Naive thymus-derived CD4-positive, alpha-beta T cell (primary cell): Measurements from ENCODE around the gene NEMF. TPM values are rescaled to one million over a fixed set of nuclear protein-coding genes. Genes with fewer than 3 reads are reported as not detected.
A peak's percentile ranks its signal among the peaks of the same experiment; 100 is the strongest.
"Not testable (repeated sequence)": the region's sequence is repeated elsewhere in the genome, so short reads cannot be mapped to it uniquely, and the experiment has no call there.

Experiments used
- ATAC-seq: fragments of 150-1000 bp; cut with Tn5 transposase; 2 replicates; pipeline ENCODE4 v1.10.0; 2021; ENCODE audit warnings: mild to moderate bottlenecking, moderate library complexity
- CTCF ChIA-PET: fragments of 350-600 bp; sonication (Branson Sonifier 250); formaldehyde crosslinking; loops from one replicate; lab custom pipeline; 2021; ENCODE audit warnings: antibody characterized with exemption; lab: Charles Lee
- POLR2A ChIA-PET: fragments of 350-600 bp; sonication (Branson Sonifier 250); formaldehyde crosslinking; loops from one replicate; lab custom pipeline; 2021; ENCODE audit warnings: antibody characterized with exemption, inconsistent platforms; lab: Charles Lee
- DNase-seq, 9 donors: peaks; one replicate each; pipeline versions ENCODE4 v3.0.0 to v3.0.0-alpha.2; 2020 to 2022; ENCODE audit warnings: mixed read lengths in 1 of 9
- H3K27ac ChIP-seq: one replicate; pipeline ENCODE4 v1.7.0; 2013; ENCODE audit warnings: mild to moderate bottlenecking, low read depth, low read length, moderate library complexity
- H3K27me3 ChIP-seq, 2 donors: one replicate each; pipeline ENCODE4 v1.7.0; 2013; ENCODE audit warnings: low read length in 2 of 2, mild to moderate bottlenecking in 2 of 2, moderate library complexity in 2 of 2; ENCODE audit not compliant: control insufficient read depth in 2 of 2, insufficient read depth in 2 of 2
- H3K36me3 ChIP-seq, 3 experiments: 1 replicate in 2 of 3; 2 replicates in 1 of 3; pipeline ENCODE4 v1.7.0; 2013; ENCODE audit warnings: low read length in 3 of 3, mild to moderate bottlenecking in 3 of 3, moderate library complexity in 1 of 3; ENCODE audit not compliant: insufficient read depth in 3 of 3, control insufficient read depth in 2 of 3
- H3K4me1 ChIP-seq, 2 donors: one replicate each; pipeline ENCODE4 v1.7.0; 2013; ENCODE audit warnings: low read length in 2 of 2, mild to moderate bottlenecking in 2 of 2, moderate library complexity in 1 of 2; ENCODE audit not compliant: control insufficient read depth in 2 of 2, insufficient read depth in 2 of 2
- H3K4me3 ChIP-seq: 2 replicates; pipeline ENCODE4 v1.7.0; 2013; ENCODE audit warnings: mild to moderate bottlenecking, low read length
- H3K9me3 ChIP-seq, 3 experiments: 1 replicate in 2 of 3; 2 replicates in 1 of 3; pipeline ENCODE4 v1.7.0; 2013; ENCODE audit warnings: low read length in 3 of 3; ENCODE audit not compliant: control insufficient read depth in 2 of 3
- H3K27ac Mint-ChIP-seq, 9 donors: one replicate each; pipeline ENCODE4 v1.8.0; 2020 to 2022; ENCODE audit warnings: mixed read lengths in 9 of 9, mild to moderate bottlenecking in 8 of 9, moderate library complexity in 5 of 9, inconsistent platforms in 2 of 9
- H3K27me3 Mint-ChIP-seq, 5 donors: one replicate each; pipeline ENCODE4 v1.8.0; 2021 to 2022; ENCODE audit warnings: mixed read lengths in 5 of 5, mild to moderate bottlenecking in 1 of 5
- H3K36me3 Mint-ChIP-seq, 5 donors: one replicate each; pipeline ENCODE4 v1.8.0; 2020 to 2022; ENCODE audit warnings: mixed read lengths in 5 of 5, mild to moderate bottlenecking in 3 of 5, inconsistent platforms in 1 of 5
- H3K4me1 Mint-ChIP-seq, 7 donors: one replicate each; pipeline ENCODE4 v1.8.0; 2020 to 2022; ENCODE audit warnings: mixed read lengths in 7 of 7, mild to moderate bottlenecking in 3 of 7, inconsistent platforms in 1 of 7
- H3K4me3 Mint-ChIP-seq, 10 donors: one replicate each; pipeline ENCODE4 v1.8.0; 2020 to 2022; ENCODE audit warnings: mild to moderate bottlenecking in 10 of 10, mixed read lengths in 10 of 10, moderate library complexity in 6 of 10, inconsistent platforms in 2 of 10
- H3K9me3 Mint-ChIP-seq, 11 donors: one replicate each; pipeline ENCODE4 v1.8.0; 2020 to 2022; ENCODE audit warnings: mixed read lengths in 11 of 11, mild to moderate bottlenecking in 4 of 11, inconsistent platforms in 1 of 11, moderate library complexity in 1 of 11
- intact Hi-C, 2 donors: fragments of 100-400 bp; cut with micrococcal nuclease; formaldehyde crosslinking; loops; one replicate each; pipeline ENCODE4 v1.15.1; 2023
- polyA plus RNA-seq, 2 donors: library from polyadenylated mRNA; unstranded; fragments of 300-500 nt; fragmentation: Illumina TruSeq; gene quantifications; one replicate each; pipeline ENCODE4 v1.2.3, GENCODE V29; 2021
- total RNA-seq, 6 experiments: library from RNA in 5 of 6; stranded (reverse) in 5 of 6; gene quantifications; 1 replicate in 5 of 6; 2 replicates in 1 of 6; pipeline ENCODE4 v1.2.3 and lab custom pipeline; 2021 to 2026

Gene NEMF
- total and polyA plus RNA-seq, 7 experiments from 2014 or later, result 36.8 to 127 (median 105) TPM

DNA sequence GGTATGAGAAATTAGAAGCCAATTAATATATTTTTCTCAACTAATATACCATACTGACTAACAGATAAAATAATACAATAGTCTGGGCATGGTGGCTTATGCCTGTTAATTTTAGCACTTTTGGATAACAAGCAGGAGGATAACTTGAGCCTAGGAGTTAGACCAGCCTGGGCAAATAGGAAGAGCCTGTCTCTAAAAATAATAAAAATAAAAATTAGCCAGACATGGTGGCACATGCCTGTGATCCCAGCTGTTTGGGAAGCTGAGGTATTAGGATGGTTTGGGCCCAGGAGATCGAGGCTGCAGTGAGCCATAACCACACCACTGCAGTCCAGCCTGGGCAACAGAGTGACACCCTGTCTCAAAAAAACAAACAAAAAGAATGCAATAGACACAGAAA lies 60.0 kb downstream of the NEMF start:
- Mint-ChIP-seq H3K36me3 (peaks cover 12 to 40% (median 29%) of the 10 kb centered on the region in 5 donors), H3K27ac (peak overlapping the region in 7 of 9 donors; percentile 25 to 72 (median 54))
- peaks cover 16 to 66% (median 23%) of the 10 kb centered on the region in 3 experiments for H3K36me3 ChIP-seq

GRCh38 chr14:49786315-49786714 lies 66.3 kb downstream of the NEMF start:
- DNase-seq (no peak), ATAC-seq (no peak)
- H3K9me3 ChIP-seq, result no peaks in the 10 kb centered on the region
- no peak overlapping the region for H3K27ac ChIP-seq
- H3K9me3 Mint-ChIP-seq, result peaks cover 0 to 1% (median 0%) of the 10 kb centered on the region in 11 donors
- intact Hi-C loops, result loop anchor here (5.0 to 10.0 kb wide), 2 partner anchors 41 to 48 kb away; no protein-coding TSS in a partner anchor
- H3K4me1 Mint-ChIP-seq, result peaks cover 0 to 9% (median 0%) of the 10 kb centered on the region in 7 donors
- ChIA-PET CTCF (interaction anchor here (0.6 kb wide), 1 partner anchor 179 kb away, joined by 3 read pairs; no protein-coding TSS in a partner anchor), POLR2A (no interaction called here)
- H3K4me3 ChIP-seq, result no peak overlapping the region
- H3K27ac Mint-ChIP-seq, result peak overlapping the region in 3 of 9 donors; percentile 2 to 25 (median 4)
- no peaks in the 10 kb centered on the region for H3K27me3 Mint-ChIP-seq
- no peaks in the 10 kb centered on the region for H3K4me1 ChIP-seq
- H3K4me3 Mint-ChIP-seq, result no peak overlapping the region
- peaks cover 34 to 80% (median 65%) of the 10 kb centered on the region in 3 experiments for H3K36me3 ChIP-seq
- H3K27me3 ChIP-seq, result no peaks in the 10 kb centered on the region
- peaks cover 7 to 42% (median 20%) of the 10 kb centered on the region in 5 donors for H3K36me3 Mint-ChIP-seq

More for the DNA sequence above, 60.0 kb downstream of the NEMF start:
- Mint-ChIP-seq H3K4me1 (peaks cover 0 to 2% (median 0%) of the 10 kb centered on the region in 7 donors), H3K4me3 (no peak overlapping the region), H3K27me3 (no peaks in the 10 kb centered on the region), H3K9me3 (peaks cover 0 to 1% (median 0%) of the 10 kb centered on the region in 11 donors)
- no peak overlapping the region for H3K4me3 ChIP-seq
- ChIA-PET POLR2A (interaction anchor here (0.6 kb wide), 1 partner anchor 11 kb away, joined by 3 read pairs; no protein-coding TSS in a partner anchor), CTCF (no interaction called here)
- intact Hi-C loops, result no loop called here
- H3K9me3 ChIP-seq, result no peaks in the 10 kb centered on the region
- H3K27ac ChIP-seq, result no peak overlapping the region
- ATAC-seq (no peak), DNase-seq (no peak)
- no peaks in the 10 kb centered on the region for H3K4me1 ChIP-seq
- no peaks in the 10 kb centered on the region for H3K27me3 ChIP-seq

- peaks cover 0 to 12% (median 0%) of the 10 kb centered on the region in 7 donors for H3K4me1 Mint-ChIP-seq
- no peaks in the 10 kb centered on the region for H3K27me3 Mint-ChIP-seq
- ChIA-PET CTCF (interaction anchor here (0.7 kb wide), 1 partner anchor 190 kb away, joined by 3 read pairs; no protein-coding TSS in a partner anchor), POLR2A (interaction anchor here (0.5 to 7.0 kb wide), 2 partner anchors 14 to 20 kb away, joined by 3 to 58 read pairs; partner anchors contain the start of gene KLHDC2)
- Histone ChIP-seq H3K27me3 (no peaks in the 10 kb centered on the region), H3K9me3 (no peaks in the 10 kb centered on the region), H3K4me3 (no peak overlapping the region), H3K36me3 (peaks cover 31 to 88% (median 73%) of the 10 kb centered on the region in 3 experiments), H3K27ac (no peak overlapping the region), H3K4me1 (no peaks in the 10 kb centered on the region)
- no peak for DNase-seq
- intact Hi-C loops, result loop anchor here in 1 of 2 donors (10.0 kb wide), 1 partner anchor 51 kb away; no protein-coding TSS in a partner anchor
- H3K9me3 Mint-ChIP-seq, result no peaks in the 10 kb centered on the region
- no peak overlapping the region for H3K4me3 Mint-ChIP-seq
- peak overlapping the region in 1 of 9 donors; percentile 42 for H3K27ac Mint-ChIP-seq
- ATAC-seq, result no peak
- H3K36me3 Mint-ChIP-seq, result peaks cover 8 to 47% (median 17%) of the 10 kb centered on the region in 5 donors
Measured at GRCh38 chr14:49783394-49784014, 69.1 kb downstream of the NEMF start.

DNA sequence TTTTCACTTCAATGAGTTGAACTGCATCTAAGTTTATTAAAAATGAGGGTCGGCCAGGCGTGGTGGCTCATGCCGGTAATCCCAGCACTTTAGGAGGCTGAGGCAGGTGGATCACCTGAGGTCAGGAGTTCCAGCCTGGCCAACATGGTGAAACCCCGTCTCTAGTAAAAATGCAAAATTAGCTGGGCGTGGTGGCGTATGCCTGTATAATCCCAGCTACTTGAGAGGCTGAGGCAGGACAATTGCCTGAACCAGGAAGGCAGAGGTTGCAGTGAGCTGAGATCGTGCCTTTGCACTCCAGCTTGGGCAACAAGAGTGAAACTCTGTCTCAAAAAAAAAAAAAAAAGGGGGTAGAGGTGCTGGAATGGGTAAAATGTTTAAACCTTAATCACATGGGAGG lies 71.5 kb downstream of the NEMF start:
- intact Hi-C loops, result loop anchor here in 1 of 2 donors (10.0 kb wide), 1 partner anchor 54 kb away; no protein-coding TSS in a partner anchor

GRCh38 chr14:49778421-49778820 lies 74.2 kb downstream of the NEMF start:
- no peak overlapping the region for H3K4me3 ChIP-seq
- intact Hi-C loops, result no loop called here
- Mint-ChIP-seq H3K36me3 (peaks cover 12 to 49% (median 25%) of the 10 kb centered on the region in 5 donors), H3K4me3 (no peak overlapping the region), H3K4me1 (peaks cover 5 to 26% (median 16%) of the 10 kb centered on the region in 7 donors), H3K27me3 (no peaks in the 10 kb centered on the region), H3K9me3 (no peaks in the 10 kb centered on the region), H3K27ac (no peak overlapping the region)
- no peak overlapping the region for H3K27ac ChIP-seq
- H3K27me3 ChIP-seq, result no peaks in the 10 kb centered on the region
- no peaks in the 10 kb centered on the region for H3K4me1 ChIP-seq
- H3K9me3 ChIP-seq, result no peaks in the 10 kb centered on the region
- peaks cover 24 to 83% (median 47%) of the 10 kb centered on the region in 3 experiments for H3K36me3 ChIP-seq
- POLR2A ChIA-PET, result no interaction called here
- ATAC-seq (no peak), DNase-seq (no peak)
- CTCF ChIA-PET, result no interaction called here

More for the DNA sequence above, 71.5 kb downstream of the NEMF start:
- H3K36me3 ChIP-seq, result peaks cover 28 to 80% (median 57%) of the 10 kb centered on the region in 3 experiments
- H3K4me1 Mint-ChIP-seq, H3K4me3 Mint-ChIP-seq, H3K9me3 ChIP-seq, H3K27me3 Mint-ChIP-seq, H3K27ac ChIP-seq, H3K4me3 ChIP-seq, DNase-seq, H3K27me3 ChIP-seq, H3K9me3 Mint-ChIP-seq, H3K4me1 ChIP-seq, ATAC-seq: not testable (repeated sequence)
- CTCF ChIA-PET, result interaction anchor here (2.2 kb wide), 1 partner anchor 13 kb away, joined by 5 read pairs; the partner anchor contains the start of gene KLHDC2
- H3K27ac Mint-ChIP-seq, result peak overlapping the region in 4 of 9 donors; percentile 36 to 43 (median 42)
- POLR2A ChIA-PET, result interaction anchor here (0.7 to 7.0 kb wide), 2 partner anchors 11 to 368 kb away, joined by 4 to 58 read pairs; partner anchors contain the start of gene KLHDC2
- peaks cover 10 to 47% (median 20%) of the 10 kb centered on the region in 5 donors for H3K36me3 Mint-ChIP-seq

DNA sequence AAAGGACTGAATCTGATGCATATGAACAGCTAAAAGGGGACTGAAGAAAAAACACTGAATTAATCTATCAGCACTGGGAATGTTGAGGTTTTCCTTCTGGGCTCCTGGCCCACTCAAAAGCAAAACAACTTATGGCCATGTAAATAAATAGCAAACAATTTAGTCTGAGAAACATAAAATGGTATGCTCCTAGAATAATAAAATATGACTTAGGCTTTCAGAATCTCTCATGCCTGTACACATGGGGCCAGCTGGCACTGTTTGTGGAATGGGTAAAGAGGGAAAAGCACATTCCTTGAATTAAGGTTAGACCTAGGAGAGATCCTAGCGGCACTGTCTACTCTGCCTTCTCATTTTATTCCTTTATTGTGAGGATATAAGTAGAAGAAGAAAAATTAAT lies 78.5 kb downstream of the NEMF start:
- Mint-ChIP-seq H3K27me3 (no peaks in the 10 kb centered on the region), H3K4me3 (no peak overlapping the region), H3K36me3 (peaks cover 4 to 28% (median 17%) of the 10 kb centered on the region in 5 donors), H3K27ac (peak overlapping the region in 6 of 9 donors; percentile 47 to 74 (median 63)), H3K4me1 (peaks cover 24 to 49% (median 38%) of the 10 kb centered on the region in 7 donors), H3K9me3 (no peaks in the 10 kb centered on the region)
- H3K36me3 ChIP-seq, result peaks cover 9 to 42% (median 16%) of the 10 kb centered on the region in 3 experiments
- ChIA-PET POLR2A (interaction anchor here (0.6 kb wide), 3 partner anchors 38 to 1039 kb away, joined by 3 read pairs; no protein-coding TSS in a partner anchor), CTCF (no interaction called here)
- ATAC-seq, result no peak
- H3K27me3 ChIP-seq, result no peaks in the 10 kb centered on the region
- no peaks in the 10 kb centered on the region for H3K9me3 ChIP-seq
- intact Hi-C loops, result no loop called here
- H3K27ac ChIP-seq, result peak overlapping the region; percentile 26
- H3K4me3 ChIP-seq, result no peak overlapping the region
- no peak for DNase-seq
- H3K4me1 ChIP-seq, result peaks cover 17 to 18% of the 10 kb centered on the region in 2 donors
